ENCODE data around the gene SUN2.

GRCh38 chr22:38734421-38735100 lies 21.2 kb downstream of the SUN2 start:
- TF ChIP-seq MXI1 (IDR thresholded peaks at IDR 0.05; ENCODE audit: borderline replicate concordance, low read depth, low read length) (no peak), RAD21 (IDR thresholded peaks at IDR 0.05; ENCODE audit: low read length) (no peak), POLR2A (IDR thresholded peaks at IDR 0.05; ENCODE audit: low read depth, low read length) (no peak), CTCF (conservative IDR thresholded peaks at IDR 0.05; ENCODE audit: low read depth, low read length) (no peak), BHLHE40 (IDR thresholded peaks at IDR 0.05; ENCODE audit: low read depth, low read length) (no peak), CEBPB (IDR thresholded peaks at IDR 0.05; ENCODE audit: low read depth, low read length) (no peak), FOS (IDR thresholded peaks at IDR 0.05; ENCODE audit: low read depth, low read length) (no peak), MAFK (IDR thresholded peaks at IDR 0.05; ENCODE audit: low read depth, low read length) (no peak), RCOR1 (IDR thresholded peaks at IDR 0.05; ENCODE audit: insufficient replicate concordance, low read length) (no peak)
